ENCODE results near the gene CACNA1B. TPM values are rescaled to one million over a fixed set of nuclear protein-coding genes. Genes with fewer than 3 reads are reported as not detected.

CACNA1B gene
- total RNA-seq, 2 experiments from 2014 or later: 0.05 TPM

DNA sequence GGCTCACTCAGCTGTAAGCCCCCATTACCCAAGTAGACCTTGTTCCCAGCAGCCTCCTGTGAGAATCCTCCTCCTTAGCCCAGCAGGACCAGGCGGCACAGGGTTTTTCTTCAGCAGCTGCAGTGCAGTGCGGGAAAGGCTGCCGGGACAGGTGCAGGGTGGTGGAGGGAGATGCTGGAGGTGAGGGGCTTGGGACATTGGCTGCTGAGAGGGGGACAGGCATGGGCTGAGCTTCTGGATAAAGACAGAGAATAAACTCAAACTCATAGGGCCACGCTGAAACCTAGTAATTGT is 174.7 kb downstream of the CACNA1B start:
- Mint-ChIP-seq H3K27ac (no peak overlapping the region), H3K4me1 (ENCODE audit: low read depth) (no peaks in the 10 kb centered on the region), H3K9me3 (no peaks in the 10 kb centered on the region), H3K27me3 (ENCODE audit: low read depth) (peaks cover 3% of the 10 kb centered on the region), H3K4me3 (no peak overlapping the region), H3K36me3 (ENCODE audit: low read depth) (no peaks in the 10 kb centered on the region)
- no peak for DNase-seq
- intact Hi-C loops (cut with micrococcal nuclease): no loop called here
- CTCF ChIA-PET: no interaction called here

DNA sequence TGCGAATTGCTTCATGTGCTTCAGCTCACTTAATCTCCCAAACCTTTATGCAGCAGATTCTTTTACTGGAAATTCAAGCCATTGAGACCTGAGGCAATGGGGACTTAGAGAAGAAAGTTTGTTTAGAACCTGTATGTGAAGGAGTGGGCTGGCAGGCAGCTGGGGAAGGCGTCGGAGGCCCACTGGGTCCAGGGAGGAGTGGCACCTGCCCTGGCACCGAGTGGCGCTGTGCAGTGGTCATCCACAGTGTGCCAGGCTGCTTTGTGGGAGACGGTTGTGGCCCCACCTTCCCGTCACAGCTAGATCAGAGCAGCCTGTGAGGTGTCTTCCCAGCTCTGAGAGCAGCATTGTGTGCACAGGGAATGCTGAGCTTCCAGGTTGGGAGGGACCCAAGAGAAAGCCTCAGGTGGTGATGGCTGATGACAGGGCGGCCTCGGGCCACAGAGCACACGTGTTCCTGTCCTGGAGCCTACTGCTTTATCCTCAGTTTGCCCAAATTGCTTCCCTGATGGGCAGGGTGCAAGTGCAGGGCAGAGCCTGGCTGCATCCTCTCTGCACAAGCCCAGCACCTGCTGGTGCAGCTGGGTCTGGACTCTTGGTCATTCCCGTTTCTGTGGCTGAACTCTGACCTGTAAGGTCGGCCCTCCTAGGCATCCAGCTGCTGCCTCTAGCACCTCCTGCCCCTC is 175.2 kb downstream of the CACNA1B start:
- Mint-ChIP-seq H3K4me1 (ENCODE audit: low read depth) (no peaks in the 10 kb centered on the region), H3K27ac (no peak overlapping the region), H3K9me3 (no peaks in the 10 kb centered on the region), H3K27me3 (ENCODE audit: low read depth) (peaks cover 3% of the 10 kb centered on the region), H3K36me3 (ENCODE audit: low read depth) (no peaks in the 10 kb centered on the region), H3K4me3 (no peak overlapping the region)
- CTCF ChIA-PET: no interaction called here
- DNase-seq: no peak
- intact Hi-C loops (cut with micrococcal nuclease): no loop called here

DNA sequence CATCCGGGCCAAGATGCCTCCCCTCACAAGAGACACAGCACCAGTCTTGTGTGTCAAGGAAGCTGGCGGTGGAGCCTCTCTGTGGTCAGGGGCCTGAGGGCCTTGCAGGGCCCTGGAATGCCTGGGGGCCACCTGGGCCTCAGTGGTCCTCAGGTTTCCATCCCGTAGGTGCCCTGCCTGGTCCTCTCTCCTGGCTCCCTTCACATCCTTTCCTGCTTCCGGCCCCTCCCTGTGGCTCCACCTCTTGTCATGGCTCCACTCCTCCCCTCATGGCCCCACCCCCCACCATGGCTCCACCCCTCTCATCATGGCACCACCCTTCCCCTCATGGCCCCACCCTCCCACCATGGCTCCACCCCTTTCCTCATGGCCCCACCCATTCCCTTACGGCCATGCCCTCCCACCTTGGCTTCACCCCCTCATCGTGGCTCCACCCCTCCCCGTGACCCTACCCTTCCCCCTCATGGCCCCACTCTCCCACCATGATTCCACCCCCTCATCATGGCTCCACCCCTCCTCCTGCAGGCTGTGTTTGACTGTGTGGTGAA is 175.8 kb downstream of the CACNA1B start:
- no peak overlapping the region for H3K4me3 Mint-ChIP-seq
- H3K9me3 Mint-ChIP-seq: no peaks in the 10 kb centered on the region
- intact Hi-C loops (cut with micrococcal nuclease): no loop called here
- H3K36me3 Mint-ChIP-seq (ENCODE audit: low read depth): no peaks in the 10 kb centered on the region
- CTCF ChIA-PET: no interaction called here
- H3K27ac Mint-ChIP-seq: no peak overlapping the region
- H3K27me3 Mint-ChIP-seq (ENCODE audit: low read depth): peaks cover 3% of the 10 kb centered on the region
- no peak for DNase-seq
- H3K4me1 Mint-ChIP-seq (ENCODE audit: low read depth): no peaks in the 10 kb centered on the region

DNA sequence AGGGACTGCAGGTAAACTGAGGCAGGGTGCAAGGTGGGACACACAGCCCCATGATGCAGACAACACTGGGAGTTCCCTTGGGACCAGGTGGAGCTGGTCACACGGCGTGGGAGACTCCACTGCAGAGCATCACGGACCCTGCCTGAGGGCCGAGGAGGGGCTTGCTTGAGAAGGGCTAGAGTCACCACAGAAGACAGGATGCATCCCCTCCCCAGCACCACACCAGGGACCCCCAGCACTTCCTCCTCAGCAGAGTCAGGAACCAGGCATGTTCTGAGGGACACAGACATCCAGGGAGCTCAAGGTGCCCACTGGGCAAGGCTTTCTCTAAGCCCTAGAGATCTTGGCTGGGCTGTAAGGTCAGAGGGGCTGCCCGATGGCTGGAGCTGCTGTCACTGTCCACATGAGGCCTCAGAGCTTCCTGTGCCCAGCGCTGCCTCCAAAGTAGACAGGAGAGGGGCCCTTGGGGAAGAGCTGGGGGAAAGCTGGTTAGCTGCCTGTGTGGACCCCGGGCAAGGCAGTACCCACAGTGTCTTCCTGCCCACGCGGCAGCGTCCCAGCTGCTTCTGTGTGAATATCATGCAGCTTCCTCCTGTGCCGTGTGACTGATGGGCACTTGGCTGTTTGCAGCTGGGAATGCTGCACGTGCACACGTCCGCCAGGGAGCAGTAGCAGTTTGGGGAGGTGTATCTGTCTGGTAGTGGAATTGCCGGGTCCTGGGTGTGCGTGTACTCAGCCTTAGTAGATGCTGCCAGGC is 176.6 kb downstream of the CACNA1B start:
- no peak overlapping the region for H3K4me3 Mint-ChIP-seq
- intact Hi-C loops (cut with micrococcal nuclease): no loop called here
- no peaks in the 10 kb centered on the region for H3K9me3 Mint-ChIP-seq
- CTCF ChIA-PET: no interaction called here
- no peak overlapping the region for H3K27ac Mint-ChIP-seq
- no peaks in the 10 kb centered on the region for H3K36me3 Mint-ChIP-seq (ENCODE audit: low read depth)
- no peaks in the 10 kb centered on the region for H3K4me1 Mint-ChIP-seq (ENCODE audit: low read depth)
- DNase-seq: no peak
- H3K27me3 Mint-ChIP-seq (ENCODE audit: low read depth): peaks cover 3% of the 10 kb centered on the region

DNA sequence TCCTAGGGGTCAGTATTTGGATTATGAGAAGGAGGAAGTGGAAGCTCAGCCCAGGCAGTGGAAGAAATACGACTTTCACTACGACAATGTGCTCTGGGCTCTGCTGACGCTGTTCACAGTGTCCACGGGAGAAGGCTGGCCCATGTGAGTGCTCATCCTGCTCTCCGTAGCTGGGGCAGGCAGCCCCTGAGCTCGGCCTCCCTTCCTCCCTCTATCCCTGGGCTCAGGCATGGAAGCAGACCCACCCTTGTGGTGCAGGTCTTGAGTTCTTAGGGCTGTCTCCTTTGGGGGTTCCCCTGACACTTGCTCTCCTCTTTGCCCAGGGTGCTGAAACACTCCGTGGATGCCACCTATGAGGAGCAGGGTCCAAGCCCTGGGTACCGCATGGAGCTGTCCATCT is 180.1 kb downstream of the CACNA1B start:
- Mint-ChIP-seq H3K4me1 (ENCODE audit: low read depth) (no peaks in the 10 kb centered on the region), H3K4me3 (no peak overlapping the region), H3K27me3 (ENCODE audit: low read depth) (peaks cover 3% of the 10 kb centered on the region), H3K27ac (no peak overlapping the region), H3K9me3 (no peaks in the 10 kb centered on the region), H3K36me3 (ENCODE audit: low read depth) (no peaks in the 10 kb centered on the region)
- CTCF ChIA-PET: no interaction called here
- intact Hi-C loops (cut with micrococcal nuclease): no loop called here
- DNase-seq: no peak

DNA sequence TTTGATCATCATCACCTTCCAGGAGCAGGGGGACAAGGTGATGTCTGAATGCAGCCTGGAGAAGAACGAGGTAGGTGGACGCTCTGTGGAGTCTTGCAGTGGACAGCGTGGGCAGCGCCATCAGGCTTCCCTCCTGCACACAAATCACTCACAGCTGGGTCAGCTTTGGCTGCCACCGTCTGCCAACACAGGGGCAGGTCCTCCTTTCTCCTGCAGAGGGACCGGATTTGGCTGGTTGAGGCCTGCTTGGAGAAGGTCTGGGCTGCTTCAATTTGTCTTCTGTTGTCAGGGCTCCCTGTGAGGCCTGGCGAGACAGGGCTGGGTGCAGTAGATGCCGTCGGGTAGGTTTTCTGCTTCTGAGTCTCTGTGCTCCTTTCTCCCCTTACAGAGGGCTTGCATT is 180.6 kb downstream of the CACNA1B start:
- no peaks in the 10 kb centered on the region for H3K4me1 Mint-ChIP-seq (ENCODE audit: low read depth)
- no peaks in the 10 kb centered on the region for H3K9me3 Mint-ChIP-seq
- CTCF ChIA-PET: no interaction called here
- H3K4me3 Mint-ChIP-seq: no peak overlapping the region
- peaks cover 3% of the 10 kb centered on the region for H3K27me3 Mint-ChIP-seq (ENCODE audit: low read depth)
- DNase-seq: no peak
- H3K36me3 Mint-ChIP-seq (ENCODE audit: low read depth): no peaks in the 10 kb centered on the region
- intact Hi-C loops (cut with micrococcal nuclease): no loop called here
- no peak overlapping the region for H3K27ac Mint-ChIP-seq

DNA sequence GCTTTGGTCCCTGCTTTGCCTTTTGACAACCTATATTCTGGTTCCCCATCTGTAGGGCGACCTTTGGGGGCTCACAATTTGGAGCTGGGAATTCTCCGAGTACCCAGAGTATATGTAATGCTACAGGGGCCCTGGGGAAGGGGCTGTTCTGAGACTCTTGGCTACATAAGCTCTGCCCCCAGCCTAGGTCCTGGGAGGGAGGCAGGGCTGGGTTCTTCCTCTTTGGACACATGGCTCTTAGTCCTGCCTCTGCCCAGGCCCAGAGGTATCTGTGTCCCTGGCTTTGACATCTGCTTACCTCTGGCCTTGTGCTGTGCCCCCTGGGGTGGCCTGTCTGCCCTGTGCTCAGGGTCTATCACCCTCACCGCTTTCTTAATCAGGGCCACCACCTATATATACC is 181.6 kb downstream of the CACNA1B start:
- no peak for DNase-seq
- H3K36me3 Mint-ChIP-seq (ENCODE audit: low read depth): no peaks in the 10 kb centered on the region
- H3K4me3 Mint-ChIP-seq: no peak overlapping the region
- H3K4me1 Mint-ChIP-seq (ENCODE audit: low read depth): no peaks in the 10 kb centered on the region
- H3K9me3 Mint-ChIP-seq: no peaks in the 10 kb centered on the region
- no peaks in the 10 kb centered on the region for H3K27me3 Mint-ChIP-seq (ENCODE audit: low read depth)
- H3K27ac Mint-ChIP-seq: no peak overlapping the region
- intact Hi-C loops (cut with micrococcal nuclease): no loop called here
- CTCF ChIA-PET: no interaction called here

DNA sequence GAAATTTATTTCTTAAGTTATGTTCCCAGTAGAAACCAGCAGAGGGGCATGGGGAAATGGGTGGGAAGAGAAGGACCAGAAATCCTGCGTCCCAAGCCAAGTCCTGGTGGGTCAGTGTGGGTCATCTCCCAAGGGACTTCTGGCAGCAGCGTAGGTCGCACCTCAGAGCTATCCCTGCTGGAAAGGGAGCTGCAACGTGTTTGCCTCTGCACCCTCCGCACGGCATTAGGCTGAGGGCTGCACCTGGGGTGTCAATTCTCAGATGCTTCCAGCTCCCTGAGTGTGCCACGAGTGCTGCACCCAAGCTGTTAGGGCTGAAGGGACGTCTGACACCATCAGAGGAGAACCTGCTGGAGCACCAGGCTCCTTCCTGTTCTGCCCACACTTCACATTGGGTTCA is 182.8 kb downstream of the CACNA1B start:
- H3K9me3 Mint-ChIP-seq: no peaks in the 10 kb centered on the region
- H3K4me3 Mint-ChIP-seq: no peak overlapping the region
- DNase-seq: no peak
- intact Hi-C loops (cut with micrococcal nuclease): no loop called here
- no peaks in the 10 kb centered on the region for H3K4me1 Mint-ChIP-seq (ENCODE audit: low read depth)
- no peak overlapping the region for H3K27ac Mint-ChIP-seq
- H3K36me3 Mint-ChIP-seq (ENCODE audit: low read depth): no peaks in the 10 kb centered on the region
- CTCF ChIA-PET: no interaction called here
- no peaks in the 10 kb centered on the region for H3K27me3 Mint-ChIP-seq (ENCODE audit: low read depth)

DNA sequence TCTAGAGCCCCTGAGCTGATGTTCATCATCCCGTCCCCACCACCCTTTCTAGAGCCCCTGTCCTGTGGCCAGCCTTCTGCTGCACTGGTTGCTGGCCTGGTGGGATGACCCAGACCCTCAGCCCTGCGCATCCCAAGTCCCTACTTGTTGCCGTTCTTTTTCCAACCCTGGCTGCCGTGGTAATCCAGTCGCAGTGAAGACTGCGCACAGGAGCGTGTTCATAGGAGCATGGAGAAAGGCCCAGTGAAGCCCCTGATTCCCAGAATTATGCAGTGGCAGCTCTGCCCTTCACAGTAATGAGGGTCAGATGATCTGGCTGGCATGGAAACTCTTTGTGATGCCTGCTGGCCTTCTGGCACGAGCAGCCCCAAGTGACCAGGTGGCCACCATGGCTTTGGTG is 183.3 kb downstream of the CACNA1B start:
- CTCF ChIA-PET: no interaction called here
- H3K4me1 Mint-ChIP-seq (ENCODE audit: low read depth): no peaks in the 10 kb centered on the region

DNA sequence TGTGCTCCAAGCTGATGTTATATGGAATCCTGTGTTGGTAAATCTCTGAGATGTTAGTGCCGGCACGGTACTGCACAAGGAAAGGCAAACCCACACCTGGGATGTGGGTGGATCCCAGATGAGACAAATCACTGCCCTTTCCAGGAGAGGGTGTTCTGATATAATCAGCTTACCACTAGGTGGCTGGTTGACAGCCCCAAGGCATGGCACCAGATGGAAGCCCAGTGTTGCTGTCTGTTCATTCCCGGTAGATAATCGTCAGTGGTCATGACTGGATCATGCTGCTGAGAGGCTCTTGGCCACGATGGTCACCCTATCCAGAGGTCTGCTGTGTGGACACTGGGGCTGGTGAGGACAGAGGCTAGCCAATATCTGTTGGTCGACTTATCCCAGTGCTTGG is 184.0 kb downstream of the CACNA1B start:
- no peak for DNase-seq
- intact Hi-C loops (cut with micrococcal nuclease): no loop called here
- Mint-ChIP-seq H3K4me3 (no peak overlapping the region), H3K4me1 (ENCODE audit: low read depth) (no peaks in the 10 kb centered on the region), H3K27me3 (ENCODE audit: low read depth) (peaks cover 2% of the 10 kb centered on the region), H3K36me3 (ENCODE audit: low read depth) (no peaks in the 10 kb centered on the region), H3K9me3 (no peaks in the 10 kb centered on the region), H3K27ac (no peak overlapping the region)
- CTCF ChIA-PET: no interaction called here

More for the DNA sequence above, 183.3 kb downstream of the CACNA1B start:
- no peak for DNase-seq
- intact Hi-C loops (cut with micrococcal nuclease): no loop called here
- Mint-ChIP-seq H3K27ac (no peak overlapping the region), H3K36me3 (ENCODE audit: low read depth) (no peaks in the 10 kb centered on the region), H3K9me3 (no peaks in the 10 kb centered on the region), H3K4me3 (no peak overlapping the region), H3K27me3 (ENCODE audit: low read depth) (peaks cover 2% of the 10 kb centered on the region)

DNA sequence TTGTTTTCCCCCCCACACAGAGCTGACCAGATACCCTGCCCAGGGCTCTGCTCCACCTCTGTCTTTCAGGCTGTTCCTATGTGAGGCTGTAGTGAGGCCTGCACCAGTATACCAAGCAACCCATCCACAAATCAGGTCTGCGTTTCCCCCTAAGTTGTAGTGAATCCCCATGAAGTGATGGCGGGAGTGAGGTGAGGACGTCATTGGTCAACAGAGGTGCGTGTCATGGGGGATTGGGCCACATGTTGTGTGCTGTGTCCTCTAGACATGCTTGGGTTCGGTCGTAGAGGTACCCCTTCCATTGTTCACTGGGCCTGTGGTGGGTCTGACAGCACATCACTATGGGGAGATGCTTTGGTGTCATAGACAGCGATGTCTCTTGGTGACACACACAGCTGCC is 184.6 kb downstream of the CACNA1B start:
- H3K4me3 Mint-ChIP-seq: no peak overlapping the region
- CTCF ChIA-PET: no interaction called here
- intact Hi-C loops (cut with micrococcal nuclease): no loop called here
- H3K27ac Mint-ChIP-seq: no peak overlapping the region
- H3K36me3 Mint-ChIP-seq (ENCODE audit: low read depth): no peaks in the 10 kb centered on the region
- no peaks in the 10 kb centered on the region for H3K9me3 Mint-ChIP-seq
- no peak for DNase-seq
- peaks cover 2% of the 10 kb centered on the region for H3K27me3 Mint-ChIP-seq (ENCODE audit: low read depth)
- no peaks in the 10 kb centered on the region for H3K4me1 Mint-ChIP-seq (ENCODE audit: low read depth)

DNA sequence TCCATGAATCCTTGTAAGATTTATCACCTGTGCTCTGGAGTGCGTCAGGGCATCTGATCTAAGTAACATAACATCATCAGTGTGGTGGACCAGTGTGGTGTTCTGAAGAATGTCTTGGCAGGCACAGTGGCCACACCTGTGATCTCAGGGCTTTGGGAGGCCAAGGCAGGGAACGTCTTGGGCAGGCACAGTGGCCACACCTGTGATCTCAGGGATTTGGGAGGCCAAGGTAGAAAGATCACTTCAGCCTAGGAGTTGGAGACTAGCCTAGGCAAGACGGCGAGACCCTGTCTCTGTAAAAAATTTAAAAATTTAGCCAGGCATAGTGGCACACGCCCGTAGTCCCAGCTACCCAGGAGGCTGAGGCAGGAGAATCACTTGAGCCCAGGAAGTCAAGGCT is 185.5 kb downstream of the CACNA1B start:
- H3K27me3 Mint-ChIP-seq (ENCODE audit: low read depth): peaks cover 2% of the 10 kb centered on the region
- no peak overlapping the region for H3K27ac Mint-ChIP-seq

DNA sequence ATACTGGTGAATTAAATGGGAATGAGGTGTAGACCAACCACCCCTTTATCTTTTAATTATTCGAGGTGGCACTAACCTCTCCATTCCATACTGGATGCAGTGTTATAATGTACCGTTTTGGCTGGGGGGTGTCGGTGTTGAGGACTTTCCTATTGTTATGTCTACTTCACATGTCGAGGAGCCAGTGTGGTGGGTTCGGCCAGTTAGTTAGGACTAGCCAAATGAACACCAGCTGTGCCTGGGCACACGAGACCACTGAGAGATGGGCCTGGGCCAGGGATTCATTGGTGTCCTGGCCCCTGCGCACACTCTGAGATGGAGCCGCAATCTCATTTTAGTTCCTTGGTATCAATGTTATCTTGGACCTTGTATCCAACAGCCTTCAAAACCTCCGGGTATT is 186.2 kb downstream of the CACNA1B start:
- CTCF ChIA-PET: no interaction called here
- no peaks in the 10 kb centered on the region for H3K9me3 Mint-ChIP-seq
- no peaks in the 10 kb centered on the region for H3K36me3 Mint-ChIP-seq (ENCODE audit: low read depth)
- no peaks in the 10 kb centered on the region for H3K4me1 Mint-ChIP-seq (ENCODE audit: low read depth)
- H3K4me3 Mint-ChIP-seq: no peak overlapping the region
- no peak for DNase-seq
- intact Hi-C loops (cut with micrococcal nuclease): no loop called here
- H3K27me3 Mint-ChIP-seq (ENCODE audit: low read depth): peaks cover 2% of the 10 kb centered on the region
- H3K27ac Mint-ChIP-seq: no peak overlapping the region

More for the DNA sequence above, 185.5 kb downstream of the CACNA1B start:
- intact Hi-C loops (cut with micrococcal nuclease): no loop called here
- DNase-seq: no peak
- H3K4me1 Mint-ChIP-seq (ENCODE audit: low read depth): no peaks in the 10 kb centered on the region
- H3K36me3 Mint-ChIP-seq (ENCODE audit: low read depth): no peaks in the 10 kb centered on the region
- no peaks in the 10 kb centered on the region for H3K9me3 Mint-ChIP-seq
- CTCF ChIA-PET: no interaction called here
- H3K4me3 Mint-ChIP-seq: no peak overlapping the region
